D721Med (cell line): Measurements from ENCODE around the gene RERE.

Experiments
- DNase-seq: peaks from one replicate; pipeline ENCODE4 v3.0.0; 2011; ENCODE audit warnings: low spot score; ENCODE audit not compliant: insufficient read length
- FAIRE-seq: peaks from 2 replicates; lab custom pipeline; 2011; peaks lifted over from hg19 to GRCh38; lab: Jason Lieb, UNC
- TF ChIP-seq, protein P1 (sequence below): IDR thresholded peaks from 2 replicates; pipeline ENCODE4 v1.5.1; 2012; ENCODE audit warnings: mild to moderate bottlenecking, control low read depth; ENCODE audit not compliant: insufficient read depth; ENCODE audit errors: missing control alignments

Gene RERE

DNA sequence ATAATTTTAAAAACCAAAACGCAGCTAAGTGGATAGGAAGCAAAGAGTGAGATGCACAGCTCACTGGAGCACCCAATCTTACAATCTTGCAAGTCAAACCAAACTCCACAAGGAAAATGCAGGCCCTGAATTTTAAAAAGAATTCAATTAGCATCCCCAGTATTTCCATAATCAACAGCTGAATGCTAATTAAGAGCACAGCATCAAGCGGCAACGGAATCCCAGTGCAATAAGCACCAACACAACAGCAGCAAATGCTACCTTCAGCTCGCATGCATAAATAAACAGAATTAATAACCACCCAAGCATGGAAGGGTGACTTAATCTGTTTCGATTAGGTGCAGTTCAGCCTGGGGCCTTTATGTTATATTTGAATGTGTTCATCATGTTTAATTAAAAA lies 356.7 kb downstream of the RERE start:
- FAIRE-seq (no peak), DNase-seq (no peak)
- TF ChIP-seq, protein P1, sequence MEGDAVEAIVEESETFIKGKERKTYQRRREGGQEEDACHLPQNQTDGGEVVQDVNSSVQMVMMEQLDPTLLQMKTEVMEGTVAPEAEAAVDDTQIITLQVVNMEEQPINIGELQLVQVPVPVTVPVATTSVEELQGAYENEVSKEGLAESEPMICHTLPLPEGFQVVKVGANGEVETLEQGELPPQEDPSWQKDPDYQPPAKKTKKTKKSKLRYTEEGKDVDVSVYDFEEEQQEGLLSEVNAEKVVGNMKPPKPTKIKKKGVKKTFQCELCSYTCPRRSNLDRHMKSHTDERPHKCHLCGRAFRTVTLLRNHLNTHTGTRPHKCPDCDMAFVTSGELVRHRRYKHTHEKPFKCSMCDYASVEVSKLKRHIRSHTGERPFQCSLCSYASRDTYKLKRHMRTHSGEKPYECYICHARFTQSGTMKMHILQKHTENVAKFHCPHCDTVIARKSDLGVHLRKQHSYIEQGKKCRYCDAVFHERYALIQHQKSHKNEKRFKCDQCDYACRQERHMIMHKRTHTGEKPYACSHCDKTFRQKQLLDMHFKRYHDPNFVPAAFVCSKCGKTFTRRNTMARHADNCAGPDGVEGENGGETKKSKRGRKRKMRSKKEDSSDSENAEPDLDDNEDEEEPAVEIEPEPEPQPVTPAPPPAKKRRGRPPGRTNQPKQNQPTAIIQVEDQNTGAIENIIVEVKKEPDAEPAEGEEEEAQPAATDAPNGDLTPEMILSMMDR, result no peak

DNA sequence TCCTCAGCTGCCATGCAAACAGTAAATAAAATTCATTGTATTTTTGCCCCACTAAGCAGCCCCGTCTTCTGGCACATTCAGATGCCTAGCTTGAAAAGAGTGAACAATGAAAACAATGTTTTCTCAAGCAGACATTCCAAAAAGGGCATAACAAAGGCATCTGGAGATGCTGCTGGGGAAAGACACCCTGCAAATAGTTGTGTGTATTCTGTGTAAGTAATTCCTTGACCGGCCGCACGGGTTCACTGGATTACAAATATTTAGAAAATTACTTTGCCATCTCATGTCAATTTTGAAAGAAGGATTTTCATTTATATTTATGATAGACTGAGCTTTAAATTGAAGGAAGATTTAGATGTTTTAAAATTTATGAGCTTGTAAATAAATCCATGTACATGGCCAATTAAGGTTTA lies 357.3 kb downstream of the RERE start:
- FAIRE-seq, result no peak
- TF ChIP-seq, protein P1, result no peak
- DNase-seq, result no peak

DNA sequence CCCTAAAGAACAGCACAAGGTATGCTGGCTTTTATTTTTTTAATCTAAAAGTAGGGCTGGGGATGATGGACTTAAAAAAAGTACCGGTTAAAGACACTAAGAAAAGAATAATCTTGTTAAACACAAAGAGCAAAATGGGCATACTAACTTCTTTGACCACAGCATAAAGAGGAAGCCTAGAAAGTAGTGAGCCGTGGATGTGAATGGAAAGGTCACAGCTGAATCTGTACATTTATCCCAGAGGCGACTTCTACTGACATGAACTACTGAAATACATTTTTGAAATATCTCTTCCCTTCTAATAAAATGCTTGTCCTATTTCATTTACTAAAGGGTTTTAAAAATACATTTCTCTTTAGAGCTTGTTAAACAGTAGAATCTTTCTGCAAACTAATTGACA lies 358.8 kb downstream of the RERE start:
- DNase-seq (no peak), FAIRE-seq (no peak)
- TF ChIP-seq, protein P1, result no peak

DNA sequence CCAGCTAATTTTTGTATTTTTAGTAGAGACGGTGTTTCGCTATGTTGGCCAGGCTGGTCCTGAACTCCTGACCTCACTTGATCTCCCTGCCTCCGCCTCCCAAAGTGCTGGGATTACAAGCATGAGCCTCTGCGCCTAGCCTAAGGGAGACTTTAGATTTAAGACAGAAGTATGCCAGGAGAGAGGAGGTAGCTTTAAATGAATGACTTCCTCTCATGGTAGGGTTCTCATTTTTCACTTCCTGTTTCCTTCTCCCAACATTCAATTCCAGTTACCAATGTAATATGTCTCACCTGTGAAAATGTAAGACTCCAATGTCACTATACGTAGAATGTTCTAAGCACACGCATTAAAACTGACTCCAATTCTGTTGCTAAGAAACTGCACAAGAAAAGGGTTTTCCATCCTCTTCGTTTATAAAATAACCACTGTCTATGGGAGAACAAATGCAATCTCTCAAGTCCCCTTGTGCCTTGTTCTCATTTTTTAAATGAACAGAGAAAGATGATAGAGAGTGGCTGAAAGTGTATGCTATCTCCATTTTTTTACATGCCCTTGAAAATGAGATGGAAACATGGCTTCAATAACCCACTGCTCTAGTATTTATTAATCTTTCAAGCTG lies 359.6 kb downstream of the RERE start:
- TF ChIP-seq, protein P1, result no peak
- DNase-seq (no peak), FAIRE-seq (no peak)

DNA sequence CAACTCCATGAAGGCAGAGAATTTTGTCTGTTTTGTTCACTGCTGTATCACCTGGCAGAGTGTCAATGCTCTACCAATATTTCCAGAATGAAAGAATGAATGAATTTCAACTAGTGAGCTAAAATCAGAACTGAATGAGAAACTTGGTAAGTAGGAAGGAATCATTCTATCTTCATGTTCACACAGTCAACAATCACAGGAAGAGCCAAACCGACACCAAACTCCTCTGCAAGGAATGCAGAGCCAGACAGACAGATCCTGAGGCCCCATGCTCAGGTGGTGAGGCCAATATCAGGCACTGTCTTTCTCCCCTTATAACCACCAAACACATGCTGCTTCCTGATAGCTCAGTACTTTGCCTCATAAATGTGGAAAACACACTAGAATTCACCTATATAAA lies 360.4 kb downstream of the RERE start:
- DNase-seq (no peak), FAIRE-seq (no peak)
- TF ChIP-seq, protein P1, result no peak

DNA sequence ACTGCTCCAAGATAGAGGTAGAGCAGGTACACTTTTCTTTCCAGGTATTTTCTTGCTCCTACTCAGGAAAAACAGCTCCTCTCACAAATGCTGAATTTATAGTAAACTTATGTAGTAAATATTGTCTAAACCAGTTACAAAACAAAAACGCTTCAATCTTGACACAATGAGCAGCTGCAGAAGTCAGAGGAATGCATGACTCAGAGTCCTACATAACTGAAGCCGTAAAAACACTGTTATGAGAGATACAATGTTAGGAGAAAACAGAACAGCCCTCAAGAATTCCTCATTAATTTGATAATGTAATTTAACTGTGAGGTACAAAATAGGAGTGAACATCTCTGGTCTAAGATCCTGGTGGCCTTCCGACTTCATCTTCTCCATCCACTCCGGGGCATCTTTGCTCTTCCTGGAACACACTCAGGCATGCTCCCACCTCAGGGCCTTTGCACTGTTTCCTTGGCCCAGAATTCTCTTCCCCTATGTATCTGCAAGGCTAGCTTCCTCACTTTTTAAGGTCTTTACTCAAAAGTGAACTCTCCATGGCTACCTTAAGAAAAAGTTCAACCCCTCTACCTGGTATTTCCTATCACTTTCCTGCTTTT lies 361.0 kb downstream of the RERE start:
- TF ChIP-seq, protein P1, result no peak
- DNase-seq, result no peak
- FAIRE-seq, result no peak

DNA sequence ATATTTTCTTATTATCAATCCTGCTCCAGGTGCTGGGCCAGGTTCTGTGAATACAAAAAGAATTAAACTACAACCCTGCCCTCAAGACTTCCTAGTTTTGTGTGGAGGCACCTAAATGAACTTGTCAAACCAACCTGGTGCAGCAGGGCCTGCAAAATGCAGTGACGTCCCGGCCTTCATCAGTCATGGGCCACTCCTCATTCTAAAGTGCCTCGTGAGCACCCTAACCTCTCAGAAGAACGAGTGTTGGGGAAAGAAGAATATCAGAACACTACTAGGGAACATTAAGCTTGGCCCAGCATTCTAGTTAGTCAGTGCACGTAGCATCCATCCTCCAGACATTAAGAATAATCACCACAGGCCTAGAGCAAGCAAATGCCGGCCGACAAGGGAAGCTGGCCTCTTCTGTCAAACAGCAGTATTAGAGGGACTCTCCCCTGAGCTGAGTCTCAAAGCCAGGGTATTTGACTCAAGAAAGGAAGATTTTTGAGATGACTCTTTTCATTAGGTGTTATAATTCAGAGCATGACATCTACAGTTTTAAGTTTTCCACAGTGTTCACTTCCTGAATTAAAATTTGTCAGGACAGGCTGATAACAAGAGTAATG lies 361.6 kb downstream of the RERE start:
- TF ChIP-seq, protein P1, result no peak
- FAIRE-seq (no peak), DNase-seq (no peak)
